ENCODE measurements around the gene NUDT6.
"Not testable (repeated sequence)": the region's sequence is repeated elsewhere in the genome, so short reads cannot be mapped to it uniquely, and the experiment has no call there.

NUDT6 gene

DNA sequence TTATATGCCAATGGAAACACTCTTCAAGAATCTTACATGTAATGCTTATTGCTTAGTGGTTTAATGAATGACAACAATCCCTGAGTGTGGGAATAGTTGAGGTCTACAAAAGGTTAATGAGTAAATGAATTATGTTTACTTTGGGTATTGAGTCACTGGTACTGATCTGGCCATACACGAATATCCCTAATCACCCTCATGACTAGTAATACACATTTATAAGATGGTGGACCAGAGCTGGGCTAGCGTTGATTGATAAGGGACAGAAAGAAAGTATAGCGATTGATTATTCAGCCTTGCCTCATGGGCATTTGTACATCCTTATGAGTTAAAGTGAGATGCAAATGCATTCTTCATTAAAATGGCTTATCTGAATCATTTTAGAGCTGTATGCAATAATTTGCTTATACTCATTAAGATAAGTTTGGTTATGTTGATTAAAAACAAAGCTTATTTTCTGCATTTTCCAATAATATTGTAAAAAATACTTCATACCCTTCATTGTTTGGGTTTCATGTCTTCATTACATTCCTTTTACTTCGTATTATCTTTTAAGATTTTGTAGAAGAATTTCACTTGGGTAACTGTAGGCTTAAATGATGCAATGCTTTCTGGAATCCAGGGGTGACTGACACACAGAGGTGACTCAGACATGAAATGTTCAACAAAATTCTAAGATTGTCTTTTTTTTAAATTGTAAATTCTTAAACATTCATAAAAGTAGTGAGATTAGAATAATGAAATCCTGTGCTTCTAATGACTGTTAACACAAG, 48.4 kb downstream of the NUDT6 start:
- DNase-seq: no peak

- no peak for DNase-seq
Measured at GRCh38 chr4:122873146-122873545, 49.3 kb downstream of the NUDT6 start.

- not testable (repeated sequence) for DNase-seq
Measured at GRCh38 chr4:122868235-122868634, 54.2 kb downstream of the NUDT6 start.

DNA sequence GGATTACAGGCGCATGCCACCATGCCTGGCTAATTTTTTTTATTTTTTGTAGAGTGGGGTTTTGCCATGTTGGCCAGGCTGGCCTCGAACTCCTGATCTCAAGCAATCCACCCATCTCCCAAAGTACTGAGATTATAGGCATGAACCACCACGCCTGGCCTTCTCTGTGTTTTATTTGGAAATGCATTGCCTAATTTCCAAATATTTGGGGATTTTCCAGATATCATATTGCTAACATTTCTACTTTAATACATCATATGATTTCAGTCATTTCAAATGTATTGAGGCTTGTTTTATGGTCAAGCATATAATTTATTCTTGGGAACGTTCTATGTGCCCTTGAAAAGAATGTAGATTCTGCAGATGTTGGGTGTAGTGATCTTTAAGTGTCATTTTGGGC, 57.0 kb downstream of the NUDT6 start:
- no peak for DNase-seq

DNA sequence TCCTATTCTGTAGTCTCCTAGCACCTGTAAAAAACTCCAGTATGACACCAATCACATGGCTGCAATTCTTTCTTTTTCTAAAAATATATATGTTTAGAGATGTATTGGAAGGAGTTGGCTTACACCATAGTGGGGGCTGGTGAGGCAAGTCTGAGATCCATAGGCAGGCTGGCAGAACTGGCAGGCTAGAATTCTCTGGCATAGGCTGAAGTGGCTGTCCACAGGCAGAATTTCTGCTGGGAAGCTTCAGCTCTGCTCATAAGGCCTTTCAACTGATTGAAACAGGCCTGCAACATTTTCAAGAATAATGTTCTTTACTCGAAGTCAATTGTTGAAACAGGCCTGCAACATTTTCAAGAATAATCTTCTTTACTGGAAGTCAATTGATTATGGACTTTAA, 58.8 kb downstream of the NUDT6 start:
- no peak for DNase-seq

- DNase-seq: no peak
Measured at GRCh38 chr4:122861172-122861943, 61.0 kb downstream of the NUDT6 start.

DNA sequence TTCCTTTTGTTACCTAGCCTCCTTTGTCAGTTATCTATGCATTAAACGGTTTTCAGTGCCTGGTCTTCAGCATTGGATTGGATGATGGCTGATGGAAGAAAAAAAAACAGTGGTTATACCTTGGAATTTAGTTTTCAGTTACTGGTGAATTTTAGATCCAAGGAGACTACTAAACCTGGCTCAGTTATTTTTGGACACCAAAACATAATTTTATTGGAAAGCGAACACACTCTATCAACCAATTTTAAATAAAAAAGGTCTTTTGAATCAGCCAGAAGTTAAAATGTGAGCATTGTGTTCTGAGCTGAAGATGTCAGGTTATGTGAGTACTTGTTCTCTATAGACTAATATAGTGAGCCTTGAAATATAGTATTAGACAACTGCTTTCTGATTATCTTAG, 63.7 kb downstream of the NUDT6 start:
- no peak for DNase-seq

DNA sequence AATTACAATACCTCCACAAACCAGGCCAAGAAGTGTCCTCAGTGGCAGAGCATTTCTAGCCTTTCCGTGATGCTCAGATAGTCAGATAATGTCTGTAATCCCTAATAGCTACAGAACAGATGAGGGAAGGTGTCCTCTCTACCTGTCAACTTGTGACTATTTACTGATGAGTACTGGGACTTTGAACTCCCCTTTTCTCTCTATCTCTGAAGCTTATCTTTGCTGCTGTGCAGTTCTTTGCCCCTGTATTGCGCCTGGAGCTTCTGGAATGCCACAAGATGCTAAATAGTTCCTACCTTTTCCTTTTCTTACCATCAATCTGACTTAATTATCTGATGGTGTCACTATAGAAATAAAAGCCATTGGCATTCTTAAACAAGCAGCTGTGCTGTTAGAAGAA, 65.2 kb downstream of the NUDT6 start:
- DNase-seq: no peak

DNA sequence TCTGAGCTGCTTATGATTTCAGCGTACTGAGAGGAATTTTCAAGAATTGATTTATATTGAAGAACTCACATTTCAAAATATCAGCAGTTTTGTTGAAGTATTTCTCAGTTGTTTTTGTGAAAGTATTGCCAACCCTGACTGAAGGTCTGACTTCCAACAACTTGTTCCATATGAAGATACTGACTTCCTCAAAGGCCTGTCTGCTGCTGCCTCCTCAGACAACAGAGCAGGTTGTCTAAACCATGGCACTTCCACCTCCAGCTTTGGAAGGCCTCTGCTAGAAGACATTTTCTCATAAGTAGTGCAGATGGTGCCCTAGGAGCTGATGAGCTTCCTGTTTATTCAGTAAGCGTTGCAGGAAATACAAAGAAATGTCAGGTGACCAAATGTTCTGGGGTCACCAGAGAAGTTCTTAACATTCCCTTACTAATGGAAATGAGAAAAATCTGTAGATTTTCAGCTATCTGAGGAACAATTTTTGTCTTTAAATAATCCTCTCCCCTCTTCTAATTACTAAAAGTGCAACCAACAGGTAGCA, 67.0 kb downstream of the NUDT6 start:
- no peak for DNase-seq

GRCh38 chr4:122854447-122855352, 67.7 kb downstream of the NUDT6 start:
- peak; percentile 68 to 87 for DNase-seq

- DNase-seq: no peak
Measured at GRCh38 chr4:122851568-122851967, 70.8 kb downstream of the NUDT6 start.

- not testable (repeated sequence) for DNase-seq
Measured at GRCh38 chr4:122849789-122850188, 72.6 kb downstream of the NUDT6 start.

- no peak for DNase-seq
Measured at GRCh38 chr4:122847931-122848330, 74.5 kb downstream of the NUDT6 start.

- no peak for DNase-seq
Measured at GRCh38 chr4:122845760-122846159, 76.6 kb downstream of the NUDT6 start.

GRCh38 chr4:122845066-122845465, 77.3 kb downstream of the NUDT6 start:
- DNase-seq: no peak

DNA sequence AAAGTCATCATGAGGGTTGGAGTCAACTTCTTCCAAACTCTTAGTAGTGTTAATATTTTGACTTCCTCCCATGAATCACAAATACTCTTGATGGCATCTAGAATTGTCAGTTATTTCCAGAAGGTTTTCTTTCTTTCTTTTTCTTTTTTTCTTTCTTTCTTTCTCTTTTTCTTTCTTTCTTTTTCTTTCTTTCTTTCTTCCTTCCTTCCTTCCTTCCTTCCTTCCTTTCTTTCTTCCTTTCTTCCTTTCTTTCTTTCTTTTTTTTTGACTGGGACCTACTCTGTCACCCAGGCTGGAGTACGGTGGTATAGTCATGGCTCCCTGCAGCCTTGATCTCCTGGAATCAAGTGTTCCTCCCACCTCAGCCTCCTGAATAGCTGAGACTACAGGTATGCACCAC, 78.0 kb downstream of the NUDT6 start:
- not testable (repeated sequence) for DNase-seq

- DNase-seq: no peak
Measured at GRCh38 chr4:122842984-122843531, 79.3 kb downstream of the NUDT6 start.

Data from hippocampal formation (tissue), 2 donors.